GM21447 (cell line): ENCODE data around the gene MKNK2.

Experiments
- ATAC-seq: cut with Tn5 transposase; IDR thresholded peaks from one replicate; pipeline ENCODE4 v1.9.1; 2021; ENCODE audit not compliant: unreplicated experiment

MKNK2 gene

DNA sequence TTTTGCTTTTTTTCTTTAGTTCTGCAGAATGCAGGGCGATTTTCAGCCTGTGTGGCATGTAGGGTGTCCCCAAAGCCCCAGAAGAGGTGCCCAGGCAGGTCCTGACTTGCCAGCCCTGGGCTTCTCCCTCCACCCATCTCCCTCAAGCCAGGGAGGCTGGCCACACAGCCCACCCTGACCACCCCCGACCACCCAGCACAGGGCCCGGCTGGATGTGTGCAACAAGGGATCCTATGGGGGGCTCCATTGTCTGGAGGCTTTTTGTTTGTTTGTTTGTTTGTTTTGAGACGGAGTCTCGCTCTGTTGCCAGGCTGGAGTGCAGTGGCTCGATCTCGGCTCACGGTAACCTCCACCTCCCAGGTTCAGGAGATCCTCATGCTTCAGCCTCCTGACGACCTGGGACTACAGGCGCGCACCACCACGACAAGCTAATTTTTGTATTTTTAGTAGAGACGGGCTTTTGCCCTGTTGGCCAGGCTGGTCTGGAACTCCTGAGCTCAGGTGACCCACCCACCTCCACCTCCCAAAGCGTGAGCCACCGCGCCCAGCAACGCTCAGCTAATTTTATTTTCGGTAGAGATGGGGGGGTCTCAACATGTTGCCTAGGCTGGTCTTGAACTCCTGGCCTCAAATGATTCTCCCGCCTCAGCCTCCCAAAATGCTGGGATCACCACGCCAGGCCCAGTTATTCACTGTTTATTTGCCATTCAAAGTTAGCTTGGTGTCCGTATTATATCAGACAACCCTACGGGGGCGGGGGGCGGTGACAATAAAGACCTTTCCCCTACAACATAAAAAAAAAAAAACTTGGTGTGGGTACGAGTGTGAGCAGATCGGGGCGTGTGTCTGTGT lies 7.8 kb upstream of the MKNK2 start:
- no peak for ATAC-seq

- ATAC-seq: no peak
Measured at GRCh38 chr19:2057484-2058469, 6.7 kb upstream of the MKNK2 start.

DNA sequence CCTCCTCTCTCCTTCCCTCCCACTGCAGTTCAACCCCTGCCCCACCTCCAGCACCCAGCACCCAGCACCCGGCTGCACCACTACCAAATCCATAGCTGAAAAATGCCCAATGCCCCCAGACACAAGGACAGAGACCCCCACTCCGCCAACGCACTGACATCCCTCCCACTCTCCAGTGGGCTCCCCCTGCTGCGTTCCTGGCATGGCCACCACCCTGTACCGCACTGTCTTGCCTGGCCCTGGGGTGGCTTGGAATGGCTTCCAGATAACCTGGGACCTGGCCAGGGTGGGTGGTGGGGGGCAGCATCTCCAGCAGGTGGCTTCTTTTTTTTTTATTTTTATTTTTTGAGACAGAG lies 5.8 kb upstream of the MKNK2 start:
- no peak for ATAC-seq

GRCh38 chr19:2055931-2056836 lies 5.1 kb upstream of the MKNK2 start:
- ATAC-seq: no peak

DNA sequence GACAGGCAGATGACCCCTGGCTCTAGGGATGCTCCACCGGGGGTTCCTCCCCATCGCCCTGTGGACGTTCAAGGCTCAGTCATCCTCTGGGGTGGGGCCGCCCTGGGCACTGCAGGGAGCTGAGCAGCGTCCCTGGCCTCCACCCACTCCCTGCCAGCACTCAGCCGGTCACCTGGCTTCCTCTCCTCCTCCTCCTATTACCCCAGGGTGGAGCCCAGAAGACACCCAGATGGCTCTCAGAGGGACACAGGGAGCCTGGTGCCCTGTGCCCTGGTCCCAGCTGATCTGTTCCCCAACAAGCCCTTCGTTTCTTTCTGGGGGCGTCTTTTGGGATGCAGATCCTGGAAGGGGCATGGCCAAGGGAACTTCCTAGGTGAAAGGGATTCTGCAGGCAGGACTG lies 3.7 kb upstream of the MKNK2 start:
- ATAC-seq: no peak

DNA sequence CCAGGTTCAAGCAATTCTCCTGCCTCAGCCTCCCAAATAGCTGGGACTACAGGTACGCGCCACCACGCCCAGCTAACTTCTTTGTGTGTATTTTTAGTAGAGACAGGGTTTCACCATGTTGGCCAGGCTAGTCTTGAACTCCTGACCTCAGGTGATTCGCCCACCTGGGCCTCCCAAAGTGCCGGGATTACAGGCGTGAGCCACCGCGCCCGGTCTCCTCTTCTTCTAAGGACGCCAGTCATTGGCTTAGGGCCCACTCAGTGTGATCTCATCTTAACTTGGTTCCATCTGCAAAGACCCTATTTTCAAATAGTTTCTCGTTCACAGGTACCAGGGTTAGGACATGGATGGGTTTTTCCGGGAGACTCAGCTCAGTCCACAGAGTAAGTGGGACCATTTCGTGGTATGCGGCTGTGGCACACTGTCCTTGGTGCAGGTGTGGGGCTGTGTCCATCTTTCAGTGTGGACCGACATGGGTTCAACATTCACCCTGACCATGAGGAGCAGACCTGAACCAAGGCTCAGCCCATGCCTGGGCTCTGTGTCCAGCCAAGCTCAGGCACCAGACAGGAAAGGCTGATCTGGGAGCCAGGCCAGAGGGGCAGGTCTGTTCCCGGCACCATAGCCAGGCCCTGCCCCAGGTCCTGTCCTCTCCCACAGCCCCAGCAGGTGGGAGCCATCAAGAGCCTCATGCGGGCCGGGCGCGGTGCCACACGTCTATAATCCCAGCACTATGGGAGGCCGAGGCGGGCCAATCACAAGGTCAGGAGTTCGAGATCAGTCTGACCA lies 2.8 kb upstream of the MKNK2 start:
- ATAC-seq: no peak

DNA sequence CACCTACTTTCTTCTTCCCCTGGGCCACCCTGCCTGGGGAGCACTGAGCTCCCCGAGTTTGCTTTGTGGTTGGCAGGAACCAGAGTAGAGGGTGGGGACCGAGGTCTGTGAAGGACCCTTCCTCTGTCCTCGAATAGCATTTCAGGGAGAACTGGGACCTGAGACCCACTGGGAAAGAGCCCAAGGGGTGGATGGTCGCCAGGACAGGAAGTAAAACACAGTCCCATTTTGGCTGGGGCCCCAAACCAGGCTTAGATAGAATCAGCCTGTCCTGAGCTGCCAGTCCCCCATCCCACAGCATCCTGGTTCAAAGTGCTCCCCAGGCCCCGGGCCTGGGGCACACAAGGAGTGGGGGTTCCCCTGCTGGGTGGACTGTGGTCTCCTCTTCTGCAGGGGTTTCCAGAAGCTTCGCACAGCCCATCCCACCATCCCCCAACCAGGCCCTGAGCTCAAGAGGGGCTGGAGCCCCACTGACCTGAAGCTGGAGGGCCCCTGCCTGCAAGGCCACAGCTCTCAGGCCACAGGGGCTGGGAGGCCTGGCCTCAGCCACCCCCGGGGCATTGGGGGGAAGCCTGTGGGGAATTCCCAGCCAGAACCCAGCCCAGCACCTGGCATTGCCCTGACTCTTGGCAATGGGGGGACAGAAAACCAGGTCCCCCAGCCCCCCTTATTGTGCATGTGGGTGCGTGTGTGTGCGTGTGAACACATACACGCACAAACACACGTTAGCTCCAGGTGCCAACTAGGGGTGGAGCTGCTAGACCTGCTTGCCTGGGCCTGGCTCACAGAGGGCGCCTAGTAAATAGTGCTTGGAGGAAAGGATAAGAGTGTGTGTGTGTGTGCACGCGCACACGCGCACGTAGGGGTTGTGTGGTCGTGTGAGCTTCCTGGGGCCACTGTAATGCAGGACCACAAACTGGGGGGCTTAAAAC lies 995 bp upstream of the MKNK2 start:
- ATAC-seq: no peak

GRCh38 chr19:2050349-2050990 lies 574 bp downstream of the MKNK2 start:
- no peak for ATAC-seq

DNA sequence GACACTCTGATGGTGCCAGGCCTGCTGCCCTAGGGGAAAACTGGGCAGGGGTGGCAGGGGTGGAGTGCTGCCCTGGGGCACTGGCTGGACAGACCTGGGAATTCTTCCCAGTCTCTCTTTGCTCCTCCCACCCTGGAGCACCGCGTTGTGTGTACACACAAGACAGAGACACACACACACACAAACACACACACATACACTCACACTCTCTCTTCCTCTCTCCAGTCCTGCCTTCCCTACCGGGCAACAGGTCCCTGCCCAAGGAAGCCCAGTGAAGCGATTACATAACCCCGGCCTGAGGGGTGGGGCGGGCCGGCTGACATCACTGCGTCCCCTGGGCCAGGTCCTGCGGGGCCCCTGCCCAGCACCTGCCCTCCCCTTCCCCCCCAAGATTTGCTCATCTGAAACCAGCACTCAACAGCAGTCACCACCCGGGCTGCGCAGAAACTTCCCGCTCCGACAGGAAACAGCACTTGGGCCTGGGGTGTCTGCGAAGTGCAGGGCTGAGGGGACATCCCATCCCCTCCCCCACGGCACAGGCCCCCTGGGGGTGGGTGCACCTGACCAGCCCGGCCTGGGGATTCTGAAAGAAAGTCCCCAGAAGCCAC lies 1.2 kb downstream of the MKNK2 start:
- no peak for ATAC-seq

GRCh38 chr19:2048959-2049740 lies 1.9 kb downstream of the MKNK2 start:
- no peak for ATAC-seq

- ATAC-seq: no peak
Measured at GRCh38 chr19:2048104-2048958, 2.7 kb downstream of the MKNK2 start.

- ATAC-seq: no peak
Measured at GRCh38 chr19:2047449-2048103, 3.5 kb downstream of the MKNK2 start.

DNA sequence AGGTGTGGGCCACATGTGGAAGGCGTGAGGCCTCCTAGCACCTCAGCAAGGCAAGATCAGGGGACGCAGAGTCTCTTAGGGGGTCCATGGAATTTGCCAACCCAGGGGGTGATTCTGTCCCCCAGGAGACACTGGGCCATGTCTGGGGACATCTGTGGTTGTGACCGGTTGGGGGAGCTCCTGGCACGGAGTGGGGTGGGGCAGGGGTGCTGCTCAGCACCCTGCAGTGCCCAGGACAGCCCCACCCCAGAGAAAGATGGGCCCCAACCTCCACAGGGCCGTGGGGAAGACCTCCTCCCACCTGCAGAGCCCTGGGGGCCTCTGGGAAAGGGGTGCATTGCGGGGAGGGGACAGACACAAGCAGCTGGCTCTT lies 4.0 kb downstream of the MKNK2 start:
- ATAC-seq: no peak

GRCh38 chr19:2046046-2046907 lies 4.8 kb downstream of the MKNK2 start:
- ATAC-seq: no peak

GRCh38 chr19:2045501-2046045 lies 5.5 kb downstream of the MKNK2 start:
- ATAC-seq: no peak
